Thymus (tissue), 11 donors: ENCODE measurements around the gene ARHGAP31. TPM values are rescaled to one million over a fixed set of nuclear protein-coding genes. Genes with fewer than 3 reads are reported as not detected.

Experiments used
- DNase-seq, 9 donors: peaks; one replicate each; pipeline ENCODE4 v3.0.0-alpha.2; 2013; ENCODE audit warnings: low spot score in 9 of 9, low read depth in 6 of 9, missing footprints in 1 of 9
- H3K27ac ChIP-seq, 2 donors: one replicate each; pipeline ENCODE4 v1.5.1; 2013; ENCODE audit warnings: control low read depth in 1 of 2, low read depth in 1 of 2, low read length in 1 of 2, mild to moderate bottlenecking in 1 of 2, moderate library complexity in 1 of 2
- H3K27me3 ChIP-seq, 2 donors: one replicate each; pipeline ENCODE4 v1.5.1; 2013; ENCODE audit warnings: low read length in 1 of 2; ENCODE audit not compliant: control insufficient read depth in 2 of 2, insufficient read depth in 1 of 2
- H3K36me3 ChIP-seq, 2 donors: one replicate each; pipeline ENCODE4 v1.5.1; 2013; ENCODE audit warnings: low read length in 1 of 2, mild to moderate bottlenecking in 1 of 2, moderate library complexity in 1 of 2; ENCODE audit not compliant: control insufficient read depth in 2 of 2, insufficient read depth in 2 of 2
- H3K4me1 ChIP-seq, 2 donors: one replicate each; pipeline ENCODE4 v1.5.1; 2013; ENCODE audit warnings: low read length in 2 of 2; ENCODE audit not compliant: control insufficient read depth in 2 of 2, insufficient read depth in 2 of 2
- H3K4me3 ChIP-seq, 2 donors: one replicate each; pipeline ENCODE4 v1.5.1; 2013; ENCODE audit warnings: low read length in 2 of 2, control low read depth in 1 of 2, mild to moderate bottlenecking in 1 of 2
- H3K9me3 ChIP-seq, 2 donors: one replicate each; pipeline ENCODE4 v1.5.1; 2013; ENCODE audit warnings: low read length in 1 of 2, mild to moderate bottlenecking in 1 of 2; ENCODE audit not compliant: control insufficient read depth in 2 of 2, insufficient read depth in 1 of 2
- WGBS: extraction: QIAGEN DNeasy Blood & Tissue Kit; methylation state at CpG from one replicate; pipeline ENCODE4 v1.1.7; 2013; 5-methylcytosine and 5-hydroxymethylcytosine counted together
- polyA plus RNA-seq: library from polyadenylated mRNA; stranded (reverse); fragments of 200-250 nt; gene quantifications from one replicate; pipeline ENCODE4 v1.2.3, GENCODE V29; 2013
- total RNA-seq: library from RNA; stranded (reverse); fragments of 120-200 nt; gene quantifications from one replicate; pipeline ENCODE4 v1.2.4, GENCODE V29; 2013
- donor health status: healthy.

ARHGAP31 gene
- total and polyA plus RNA-seq, 2 donors: 3.5 to 8.2 TPM

- no peaks in the 10 kb centered on the region for H3K27me3 ChIP-seq
- H3K4me1 ChIP-seq: peaks cover 30 to 64% of the 10 kb centered on the region in 2 donors
- H3K27ac ChIP-seq: peak overlapping the region; percentile 87 to 92
- no peaks in the 10 kb centered on the region for H3K36me3 ChIP-seq
- WGBS: 39% methylated on average over 4 of the region's 4 CpGs
- H3K9me3 ChIP-seq: peaks cover 0 to 8% of the 10 kb centered on the region in 2 donors
- DNase-seq: no peak
- peak overlapping the region; percentile 61 to 68 for H3K4me3 ChIP-seq
Observed at GRCh38 chr3:119293105-119293870, 895 bp upstream of the ARHGAP31 start.

- H3K9me3 ChIP-seq: no peaks in the 10 kb centered on the region
- peak overlapping the region; percentile 61 to 68 for H3K4me3 ChIP-seq
- DNase-seq: peak in 4 of 9 donors; percentile 46 to 76 (median 55)
- WGBS: 6% methylated on average over 43 of the region's 43 CpGs
- peak overlapping the region; percentile 87 to 92 for H3K27ac ChIP-seq
- H3K36me3 ChIP-seq: peaks cover 0 to 2% of the 10 kb centered on the region in 2 donors
- peaks cover 38 to 66% of the 10 kb centered on the region in 2 donors for H3K4me1 ChIP-seq
- H3K27me3 ChIP-seq: no peaks in the 10 kb centered on the region
Observed at GRCh38 chr3:119294696-119295671, 801 bp downstream of the ARHGAP31 start.

GRCh38 chr3:119295816-119296726 is 1.9 kb downstream of the ARHGAP31 start:
- H3K4me1 ChIP-seq: peaks cover 38 to 68% of the 10 kb centered on the region in 2 donors

GRCh38 chr3:119296727-119297122 is 2.5 kb downstream of the ARHGAP31 start:
- H3K27me3 ChIP-seq: no peaks in the 10 kb centered on the region
- H3K27ac ChIP-seq: peak overlapping the region; percentile 31 to 79
- WGBS: 74% methylated on average over 4 of the region's 4 CpGs
- no peaks in the 10 kb centered on the region for H3K9me3 ChIP-seq
- H3K4me3 ChIP-seq: peak overlapping the region; percentile 61 to 68
- no peak for DNase-seq
- H3K4me1 ChIP-seq: peaks cover 38 to 74% of the 10 kb centered on the region in 2 donors
- peaks cover 0 to 2% of the 10 kb centered on the region in 2 donors for H3K36me3 ChIP-seq

More at GRCh38 chr3:119295816-119296726, 1.9 kb downstream of the ARHGAP31 start:
- WGBS: 64% methylated on average over 8 of the region's 8 CpGs
- peak overlapping the region; percentile 61 to 68 for H3K4me3 ChIP-seq
- no peaks in the 10 kb centered on the region for H3K27me3 ChIP-seq
- no peaks in the 10 kb centered on the region for H3K9me3 ChIP-seq
- DNase-seq: peak in 3 of 9 donors; percentile 45 to 74 (median 57)
- peak overlapping the region; percentile 52 to 79 for H3K27ac ChIP-seq
- H3K36me3 ChIP-seq: peaks cover 0 to 2% of the 10 kb centered on the region in 2 donors

GRCh38 chr3:119297169-119297568 is 3.0 kb downstream of the ARHGAP31 start:
- no peaks in the 10 kb centered on the region for H3K9me3 ChIP-seq
- peaks cover 38 to 76% of the 10 kb centered on the region in 2 donors for H3K4me1 ChIP-seq
- DNase-seq: no peak
- H3K27me3 ChIP-seq: no peaks in the 10 kb centered on the region
- peak overlapping the region in 1 of 2 donors; percentile 68 for H3K4me3 ChIP-seq
- H3K36me3 ChIP-seq: peaks cover 0 to 2% of the 10 kb centered on the region in 2 donors
- H3K27ac ChIP-seq: peak overlapping the region; percentile 42 to 79

- no peak overlapping the region for H3K27ac ChIP-seq
- 95% methylated on average over 11 of the region's 11 CpGs for WGBS
- H3K4me3 ChIP-seq: no peak overlapping the region
- no peak for DNase-seq
- H3K27me3 ChIP-seq: no peaks in the 10 kb centered on the region
- H3K36me3 ChIP-seq: peaks cover 2 to 3% of the 10 kb centered on the region in 2 donors
- H3K9me3 ChIP-seq: no peaks in the 10 kb centered on the region
- peaks cover 30 to 63% of the 10 kb centered on the region in 2 donors for H3K4me1 ChIP-seq
Observed at GRCh38 chr3:119298565-119298941, 4.4 kb downstream of the ARHGAP31 start.

GRCh38 chr3:119300991-119301391 is 6.8 kb downstream of the ARHGAP31 start:
- WGBS: 90% methylated on average over 5 of the region's 5 CpGs
- H3K36me3 ChIP-seq: peaks cover 2 to 3% of the 10 kb centered on the region in 2 donors
- H3K4me3 ChIP-seq: no peak overlapping the region
- H3K27me3 ChIP-seq: no peaks in the 10 kb centered on the region
- H3K4me1 ChIP-seq: peaks cover 30 to 46% of the 10 kb centered on the region in 2 donors
- no peak for DNase-seq
- H3K27ac ChIP-seq: peak overlapping the region; percentile 49 to 52
- H3K9me3 ChIP-seq: no peaks in the 10 kb centered on the region

- H3K36me3 ChIP-seq: peaks cover 2 to 3% of the 10 kb centered on the region in 2 donors
- H3K9me3 ChIP-seq: no peaks in the 10 kb centered on the region
- no peak overlapping the region for H3K4me3 ChIP-seq
- 57% methylated on average over 3 of the region's 3 CpGs for WGBS
- no peak overlapping the region for H3K27ac ChIP-seq
- no peaks in the 10 kb centered on the region for H3K27me3 ChIP-seq
- DNase-seq: no peak
- H3K4me1 ChIP-seq: peaks cover 24 to 42% of the 10 kb centered on the region in 2 donors
Observed at GRCh38 chr3:119301662-119302061, 7.5 kb downstream of the ARHGAP31 start.
